ENCODE results near the gene COQ10B. TPM values are rescaled to one million over a fixed set of nuclear protein-coding genes. Genes with fewer than 3 reads are reported as not detected.

The COQ10B gene
- total RNA-seq, 1 experiment from 2014 or later = 28.8 TPM

GRCh38 chr2:197513915-197514314 is 60.6 kb downstream of the COQ10B start:
- DNase-seq = no peak
- Mint-ChIP-seq H3K27ac (ENCODE audit: unreplicated experiment) (no peak overlapping the region), H3K27me3 (ENCODE audit: unreplicated experiment) (no peaks in the 10 kb centered on the region), H3K4me1 (ENCODE audit: low read depth, unreplicated experiment) (peaks cover 11% of the 10 kb centered on the region), H3K4me3 (ENCODE audit: low read depth, unreplicated experiment) (no peak overlapping the region), H3K36me3 (ENCODE audit: insufficient read depth, unreplicated experiment) (peaks cover 25% of the 10 kb centered on the region), H3K9me3 (ENCODE audit: low read depth, unreplicated experiment) (no peaks in the 10 kb centered on the region)
- CTCF ChIA-PET = no interaction called here
- intact Hi-C loops (cut with micrococcal nuclease; ENCODE audit: unreplicated experiment) = loop anchor here (10.0 kb wide), 1 partner anchor 101 kb away; no protein-coding TSS in a partner anchor
- TF ChIP-seq CTCF (IDR thresholded peaks at IDR 0.05; ENCODE audit: unreplicated experiment) = no peak
- BruUV-seq (replicated peaks) = no TSS peak

- intact Hi-C loops (cut with micrococcal nuclease; ENCODE audit: unreplicated experiment) = loop anchor here (10.0 kb wide), 1 partner anchor 100 kb away; no protein-coding TSS in a partner anchor
- Mint-ChIP-seq H3K27ac (ENCODE audit: unreplicated experiment) (peak overlapping the region; percentile 96), H3K4me3 (ENCODE audit: low read depth, unreplicated experiment) (peak overlapping the region; percentile 97), H3K4me1 (ENCODE audit: low read depth, unreplicated experiment) (peaks cover 11% of the 10 kb centered on the region), H3K27me3 (ENCODE audit: unreplicated experiment) (no peaks in the 10 kb centered on the region), H3K9me3 (ENCODE audit: low read depth, unreplicated experiment) (no peaks in the 10 kb centered on the region), H3K36me3 (ENCODE audit: insufficient read depth, unreplicated experiment) (peaks cover 27% of the 10 kb centered on the region)
- no peak for DNase-seq
- CTCF ChIA-PET = no interaction called here
- no peak for TF ChIP-seq CTCF (IDR thresholded peaks at IDR 0.05; ENCODE audit: unreplicated experiment)
- no TSS peak for BruUV-seq (replicated peaks)
Observed at GRCh38 chr2:197514754-197515153, 61.4 kb downstream of the COQ10B start.

GRCh38 chr2:197515315-197515738 is 62.0 kb downstream of the COQ10B start:
- no TSS peak for BruUV-seq (replicated peaks)

GRCh38 chr2:197515739-197516392 is 62.5 kb downstream of the COQ10B start, which contains the start of gene MOB4:
Gene MOB4 (plus strand): TSS chr2:197516066. CDS start chr2:197516087, 21 bp downstream.
- TF ChIP-seq CTCF (IDR thresholded peaks at IDR 0.05; ENCODE audit: unreplicated experiment) = no peak
- BruUV-seq (replicated peaks) = no TSS peak
- H3K4me3 Mint-ChIP-seq (ENCODE audit: low read depth, unreplicated experiment) = peak within 1 kb of the TSS; percentile 97

More at GRCh38 chr2:197515315-197515738, 62.0 kb downstream of the COQ10B start:
- Mint-ChIP-seq H3K4me3 (ENCODE audit: low read depth, unreplicated experiment) (peak overlapping the region; percentile 97), H3K36me3 (ENCODE audit: insufficient read depth, unreplicated experiment) (peaks cover 31% of the 10 kb centered on the region), H3K27ac (ENCODE audit: unreplicated experiment) (peak overlapping the region; percentile 96), H3K4me1 (ENCODE audit: low read depth, unreplicated experiment) (peaks cover 11% of the 10 kb centered on the region), H3K9me3 (ENCODE audit: low read depth, unreplicated experiment) (no peaks in the 10 kb centered on the region), H3K27me3 (ENCODE audit: unreplicated experiment) (no peaks in the 10 kb centered on the region)
- intact Hi-C loops (cut with micrococcal nuclease; ENCODE audit: unreplicated experiment) = loop anchor here (10.0 kb wide), 1 partner anchor 99 kb away; no protein-coding TSS in a partner anchor
- DNase-seq = no peak
- CTCF ChIA-PET = interaction anchor here (1.3 kb wide), 1 partner anchor 16 kb away, joined by 3 read pairs; the partner anchor contains the start of gene HSPD1
- TF ChIP-seq CTCF (IDR thresholded peaks at IDR 0.05; ENCODE audit: unreplicated experiment) = no peak

More at GRCh38 chr2:197515739-197516392, 62.5 kb downstream of the COQ10B start, which contains the start of gene MOB4:
- H3K27ac Mint-ChIP-seq (ENCODE audit: unreplicated experiment) = peak within 1 kb of the TSS; percentile 96
- DNase-seq = peak; percentile 97
- intact Hi-C loops (cut with micrococcal nuclease; ENCODE audit: unreplicated experiment) = loop anchor here (10.0 kb wide), 1 partner anchor 99 kb away; no protein-coding TSS in a partner anchor
- peaks cover under 1% of the 10 kb centered on the region for H3K9me3 Mint-ChIP-seq (ENCODE audit: low read depth, unreplicated experiment)
- peaks cover 36% of the 10 kb centered on the region for H3K36me3 Mint-ChIP-seq (ENCODE audit: insufficient read depth, unreplicated experiment)
- H3K4me1 Mint-ChIP-seq (ENCODE audit: low read depth, unreplicated experiment) = peaks cover 11% of the 10 kb centered on the region
- H3K27me3 Mint-ChIP-seq (ENCODE audit: unreplicated experiment) = no peaks in the 10 kb centered on the region
- CTCF ChIA-PET = interaction anchor here (1.3 kb wide), 1 partner anchor 16 kb away, joined by 3 read pairs; the partner anchor contains the start of gene HSPD1
